Epidermal melanocyte (primary cell): ENCODE results near the gene WDR43.
"Not testable (repeated sequence)": the region's sequence is repeated elsewhere in the genome, so short reads cannot be mapped to it uniquely, and the experiment has no call there.

ENCODE experiments used
- DNase-seq: peaks from one replicate; pipeline ENCODE4 v3.0.0; 2011; ENCODE audit warnings: low spot score; ENCODE audit not compliant: insufficient read length

WDR43 gene

GRCh38 chr2:28960401-28960800, 65.9 kb downstream of the WDR43 start:
- DNase-seq, result no peak

GRCh38 chr2:28962505-28962904, 68.0 kb downstream of the WDR43 start:
- no peak for DNase-seq

- DNase-seq, result no peak
Observed at GRCh38 chr2:28970464-28971160, 76.1 kb downstream of the WDR43 start.

DNA sequence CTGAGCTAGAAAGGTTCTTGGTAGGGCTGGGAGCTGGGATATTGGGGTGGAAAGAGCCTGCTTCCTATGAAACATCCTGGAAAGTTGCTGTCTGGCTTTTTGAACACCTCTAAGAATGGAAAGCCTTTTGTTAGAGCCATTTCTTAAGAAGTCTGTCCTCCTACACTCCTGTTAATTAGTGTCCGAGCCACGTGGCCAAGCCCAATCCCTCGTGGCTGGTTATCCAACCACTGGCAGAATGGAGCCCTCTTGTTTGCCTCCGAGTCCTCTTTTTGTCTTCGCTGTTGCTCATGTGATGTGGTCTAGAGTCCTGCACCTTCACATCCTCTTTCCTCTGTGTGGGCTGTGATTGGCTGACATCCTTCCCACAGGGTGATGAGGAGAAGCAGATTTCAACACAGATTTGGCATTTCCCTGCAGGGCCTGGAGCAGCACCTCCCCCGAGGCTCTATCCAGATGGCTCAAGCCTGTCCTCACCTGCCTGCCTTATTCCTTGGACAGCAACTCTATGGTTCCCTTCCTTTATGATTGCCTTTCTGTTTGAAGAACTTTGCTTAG, 78.4 kb downstream of the WDR43 start:
- no peak for DNase-seq

DNA sequence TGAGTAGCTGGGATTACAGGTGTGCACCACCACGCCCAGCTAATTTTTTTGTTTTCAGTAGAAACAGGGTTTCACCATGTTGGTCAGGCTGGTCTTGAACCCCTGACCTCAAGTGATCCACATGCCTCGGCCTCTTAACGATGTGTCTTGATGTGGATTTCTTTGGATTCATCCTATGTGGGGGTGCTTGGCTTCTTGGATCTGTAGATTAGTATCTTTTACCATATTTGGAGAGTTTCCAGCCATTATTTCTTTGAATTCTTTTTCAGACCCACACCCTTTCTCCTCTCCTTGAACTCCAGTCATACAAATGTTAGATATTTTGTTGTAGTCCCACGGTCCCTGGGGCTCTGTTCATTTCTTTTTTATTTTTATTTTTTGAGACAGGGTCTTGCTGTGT, 79.8 kb downstream of the WDR43 start:
- no peak for DNase-seq

GRCh38 chr2:28975671-28976070, 81.2 kb downstream of the WDR43 start:
- DNase-seq, result no peak

DNA sequence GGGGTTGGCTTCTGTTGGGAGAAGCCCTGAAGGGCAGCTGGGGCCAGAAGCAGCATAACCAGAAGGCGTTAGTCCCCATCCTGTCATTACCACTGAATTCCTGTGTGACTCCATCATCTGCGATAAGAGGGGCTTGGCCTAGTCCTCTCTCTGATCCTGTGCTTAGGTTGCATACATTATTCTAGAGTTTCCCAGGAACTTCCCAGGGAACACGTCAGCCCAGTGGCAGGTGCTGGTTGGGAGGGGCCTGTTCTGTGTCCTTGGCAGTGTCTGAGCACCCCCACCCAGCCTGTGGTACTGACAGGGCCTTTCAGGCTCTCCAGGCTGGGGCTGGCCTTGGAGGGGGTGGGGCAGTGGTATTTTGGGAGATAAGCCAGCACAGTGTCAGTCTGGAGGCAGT, 82.1 kb downstream of the WDR43 start:
- no peak for DNase-seq

DNA sequence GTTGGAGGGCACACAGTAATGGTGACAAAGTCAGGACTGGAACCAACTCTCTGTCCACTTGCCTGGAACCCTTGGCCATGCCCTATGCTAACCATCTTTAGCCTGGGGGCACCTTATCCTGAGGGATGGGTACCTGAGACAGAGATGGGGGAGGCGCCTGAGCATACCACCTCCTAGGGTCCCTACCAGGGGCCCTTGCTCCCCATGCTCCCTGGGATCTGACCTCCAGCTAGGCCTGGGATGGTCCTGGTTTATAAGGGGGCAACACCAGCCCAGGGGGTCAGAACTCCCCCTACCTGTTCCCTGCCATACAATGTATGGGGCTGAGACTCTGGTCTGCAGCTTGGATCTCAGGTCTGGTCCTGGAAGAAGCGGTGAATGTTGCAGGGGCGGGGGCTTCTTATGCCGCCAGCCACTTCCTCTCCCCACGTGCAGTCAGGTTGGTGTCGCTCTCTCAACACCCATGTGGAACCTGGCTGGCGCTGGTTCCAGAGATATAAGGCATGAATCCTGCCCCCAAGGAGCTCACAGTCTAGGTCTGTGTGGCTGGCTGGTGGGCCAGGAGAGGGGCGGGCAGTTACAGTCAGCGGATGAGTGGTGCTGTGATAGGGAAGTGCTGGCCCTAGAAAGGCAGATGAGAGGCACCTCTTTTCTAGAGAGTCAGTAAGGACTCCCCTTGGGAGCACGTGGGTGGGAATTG, 82.9 kb downstream of the WDR43 start:
- DNase-seq, result no peak

DNA sequence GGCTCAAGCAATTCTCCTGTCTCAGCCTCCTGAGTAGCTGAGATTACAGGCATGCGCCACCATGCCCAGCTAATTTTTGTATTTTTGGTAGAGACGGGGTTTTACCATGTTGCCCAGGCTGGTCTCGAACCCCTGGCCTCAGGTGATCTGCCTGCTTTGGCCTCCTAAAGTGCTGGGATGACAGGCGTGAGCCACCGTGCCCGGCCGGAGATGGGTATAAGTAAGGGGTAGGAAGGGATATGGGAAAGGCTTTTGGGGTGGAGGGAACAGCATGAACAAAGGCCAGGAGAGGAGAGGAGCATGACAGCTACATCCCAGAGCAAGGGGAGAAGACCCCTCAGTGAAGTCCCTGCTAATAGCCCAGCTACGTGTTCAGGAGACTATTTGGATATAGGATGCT, 83.5 kb downstream of the WDR43 start:
- DNase-seq, result not testable (repeated sequence)

DNA sequence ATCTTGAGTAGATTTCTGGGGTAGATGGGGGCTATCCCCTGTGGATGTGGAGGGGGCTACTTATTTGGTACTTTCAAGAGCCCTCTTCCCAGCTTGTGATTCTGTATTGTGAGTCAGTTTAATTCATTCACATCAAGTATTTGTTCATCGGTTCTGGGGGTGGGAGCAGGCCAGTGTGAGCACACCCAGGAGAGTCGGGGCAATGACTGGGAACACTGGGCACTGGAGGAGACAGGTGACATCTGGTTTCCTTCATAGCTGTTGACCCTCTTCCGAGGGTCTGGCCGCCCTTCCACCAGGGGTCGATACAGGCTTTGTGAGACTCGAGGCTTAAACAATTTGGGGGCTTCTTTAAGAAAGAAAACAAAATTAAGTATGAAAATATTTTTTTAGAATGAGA, 84.1 kb downstream of the WDR43 start:
- DNase-seq, result no peak

DNA sequence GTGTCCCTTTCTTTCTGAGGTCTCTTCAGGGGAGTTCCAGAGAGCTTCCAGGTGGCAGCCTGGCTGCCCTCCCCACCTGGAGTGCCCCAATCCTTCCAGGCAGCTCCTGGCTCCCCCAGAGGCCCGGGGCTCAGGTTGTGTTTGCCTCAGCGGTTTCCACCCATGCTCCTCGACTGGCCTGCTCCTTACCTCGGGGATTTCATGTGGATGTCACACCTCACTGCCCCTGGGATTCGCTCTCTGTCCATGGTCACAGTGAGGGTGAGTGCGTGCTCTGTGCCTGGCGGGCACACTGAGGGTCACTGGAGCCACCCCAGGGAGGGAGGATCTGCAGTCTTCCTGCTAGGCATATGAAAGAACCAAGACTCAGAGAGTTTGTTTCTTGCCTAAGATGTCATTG, 84.6 kb downstream of the WDR43 start:
- DNase-seq, result no peak

- DNase-seq, result no peak
Observed at GRCh38 chr2:28979576-28980366, 85.3 kb downstream of the WDR43 start.

GRCh38 chr2:28980368-28981015, 86.0 kb downstream of the WDR43 start:
- no peak for DNase-seq

DNA sequence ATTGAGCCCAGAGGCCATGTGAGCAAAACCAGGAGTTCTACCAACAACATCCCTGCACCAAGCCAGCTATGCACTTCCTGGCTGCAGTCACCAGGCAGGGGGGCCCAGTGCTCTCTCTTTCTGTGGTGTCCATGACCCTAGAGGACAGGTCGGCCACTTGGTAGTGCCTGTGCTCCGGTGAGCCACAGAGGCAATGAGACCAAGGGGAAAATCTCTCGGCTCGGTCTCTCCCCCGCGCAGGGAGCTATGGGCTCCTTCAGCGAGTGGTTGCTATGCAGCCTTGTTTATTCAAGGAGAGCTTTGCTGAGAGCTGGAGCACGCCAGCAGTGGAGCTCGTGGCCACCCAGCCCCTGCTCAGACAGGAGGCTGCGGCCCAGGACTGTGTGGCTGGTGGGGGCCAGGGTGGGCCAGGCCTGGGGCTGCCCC, 86.6 kb downstream of the WDR43 start, which contains the start of gene TOGARAM2:
Gene TOGARAM2, plus strand, starts transcription at position 283 of the 426 bp plus-strand sequence. CDS start 13,537 bp downstream, outside the sequence.
- no peak for DNase-seq

DNA sequence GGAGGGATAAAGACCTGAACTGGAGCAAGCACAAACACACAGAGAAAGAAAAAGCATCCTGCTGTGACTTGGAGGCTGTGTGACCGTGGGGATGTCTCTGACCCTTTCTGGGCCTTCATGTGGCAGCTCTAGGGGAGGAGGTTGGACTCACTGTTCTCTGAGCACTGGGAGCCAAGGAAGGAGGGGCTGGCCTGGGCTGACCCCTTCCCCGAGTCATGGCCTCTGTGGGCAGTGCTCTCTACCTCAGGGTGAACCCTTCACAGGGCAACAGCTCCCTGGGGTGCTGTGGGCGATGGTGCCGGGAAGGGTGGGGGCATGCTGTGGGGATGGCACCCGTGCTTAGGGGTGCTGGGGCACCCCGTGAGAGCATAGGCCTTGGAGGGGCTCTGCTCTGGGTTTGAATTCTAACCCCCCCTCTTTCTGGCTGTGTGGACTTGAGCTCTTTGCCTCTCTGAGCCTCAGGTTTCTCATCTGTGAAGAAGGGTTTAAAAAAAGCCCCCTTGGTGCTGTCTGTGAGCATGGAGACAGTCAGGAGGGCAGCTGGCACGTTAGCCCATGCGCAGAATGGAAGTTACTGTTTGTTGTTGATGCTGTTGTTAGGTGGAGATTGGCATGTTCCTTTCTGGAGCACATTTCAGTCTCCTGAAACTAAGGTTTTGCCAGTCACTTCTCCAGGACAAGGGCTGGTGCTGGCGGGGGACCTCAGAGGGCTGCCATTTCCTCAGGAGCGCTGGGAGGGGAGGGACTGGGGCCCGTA, 87.3 kb downstream of the WDR43 start:
- DNase-seq, result no peak

DNA sequence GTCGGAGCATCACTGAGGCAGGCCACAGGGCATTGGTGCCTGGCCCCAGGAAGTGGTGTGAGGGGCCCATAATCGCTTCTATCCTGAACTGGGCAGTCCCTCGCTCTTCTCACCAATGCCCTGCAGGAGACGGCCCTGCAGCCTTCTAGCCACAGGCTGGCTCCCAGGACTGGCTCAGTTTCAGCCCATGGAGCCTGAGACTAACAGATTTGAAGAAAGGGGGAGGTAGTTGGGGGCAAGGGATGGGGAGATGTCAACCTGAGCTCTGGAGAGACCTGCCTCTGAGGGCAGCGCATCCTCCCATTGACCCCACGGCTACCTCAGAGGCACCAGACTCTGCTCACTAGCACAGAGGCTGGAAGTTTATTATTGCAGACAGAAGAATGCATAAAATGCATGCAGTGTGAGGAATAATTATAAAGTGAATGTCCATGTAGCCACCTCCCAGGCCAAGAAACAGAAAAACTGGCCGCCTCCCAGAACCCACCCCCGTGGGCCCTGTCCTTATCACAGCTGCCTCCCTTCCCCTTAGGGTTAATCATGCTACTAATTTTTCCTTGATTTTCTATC, 88.0 kb downstream of the WDR43 start:
- DNase-seq, result no peak

- no peak for DNase-seq
Observed at GRCh38 chr2:28986429-28986828, 92.0 kb downstream of the WDR43 start.

GRCh38 chr2:28989973-28990372, 95.5 kb downstream of the WDR43 start:
- no peak for DNase-seq

DNA sequence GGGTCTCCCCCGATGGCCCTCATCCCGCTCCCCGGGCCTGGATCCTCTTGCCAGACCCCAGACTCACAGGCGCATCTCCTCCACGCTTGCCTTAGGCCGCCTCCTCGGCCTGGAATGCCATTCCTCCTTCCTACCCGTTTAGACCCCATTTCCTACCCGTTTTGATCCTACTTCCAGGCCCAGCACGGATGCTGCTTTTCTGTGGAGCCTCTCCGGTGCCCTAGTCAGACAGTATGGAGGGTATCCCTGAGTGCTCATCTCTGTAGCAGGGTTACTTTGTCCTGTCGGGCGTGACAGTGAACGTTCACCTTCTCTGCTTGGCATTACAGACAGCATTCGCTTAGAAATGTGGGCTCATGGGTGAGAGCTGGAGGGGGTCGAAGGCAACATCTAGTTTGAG, 96.0 kb downstream of the WDR43 start:
- DNase-seq, result no peak

DNA sequence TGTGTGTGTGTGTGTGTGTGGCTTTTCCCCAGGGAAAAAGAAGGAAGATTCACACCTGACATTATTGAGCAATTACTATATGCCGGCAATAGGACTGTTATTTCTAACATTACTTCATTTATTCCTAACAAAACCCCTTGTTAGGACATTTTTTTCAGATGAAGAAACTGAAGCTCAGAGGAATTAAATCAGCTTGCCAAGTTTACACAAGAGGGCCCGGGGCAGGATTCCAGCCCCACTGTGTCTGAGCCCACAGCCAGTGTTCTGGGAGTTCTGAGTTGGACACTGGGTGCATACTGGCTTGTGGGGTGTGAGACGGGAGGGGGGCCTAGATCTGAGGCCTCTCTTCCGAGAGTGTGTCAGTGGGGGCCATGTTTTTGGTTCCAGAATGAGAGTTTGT, 96.6 kb downstream of the WDR43 start:
- no peak for DNase-seq
